NCI-H69 (cell line): ENCODE results near the gene LSM2.

ENCODE experiments used
- DNase-seq: peaks from one replicate; lab custom pipeline; 2025; lab: John Stamatoyannopoulos, UW

LSM2 gene

DNA sequence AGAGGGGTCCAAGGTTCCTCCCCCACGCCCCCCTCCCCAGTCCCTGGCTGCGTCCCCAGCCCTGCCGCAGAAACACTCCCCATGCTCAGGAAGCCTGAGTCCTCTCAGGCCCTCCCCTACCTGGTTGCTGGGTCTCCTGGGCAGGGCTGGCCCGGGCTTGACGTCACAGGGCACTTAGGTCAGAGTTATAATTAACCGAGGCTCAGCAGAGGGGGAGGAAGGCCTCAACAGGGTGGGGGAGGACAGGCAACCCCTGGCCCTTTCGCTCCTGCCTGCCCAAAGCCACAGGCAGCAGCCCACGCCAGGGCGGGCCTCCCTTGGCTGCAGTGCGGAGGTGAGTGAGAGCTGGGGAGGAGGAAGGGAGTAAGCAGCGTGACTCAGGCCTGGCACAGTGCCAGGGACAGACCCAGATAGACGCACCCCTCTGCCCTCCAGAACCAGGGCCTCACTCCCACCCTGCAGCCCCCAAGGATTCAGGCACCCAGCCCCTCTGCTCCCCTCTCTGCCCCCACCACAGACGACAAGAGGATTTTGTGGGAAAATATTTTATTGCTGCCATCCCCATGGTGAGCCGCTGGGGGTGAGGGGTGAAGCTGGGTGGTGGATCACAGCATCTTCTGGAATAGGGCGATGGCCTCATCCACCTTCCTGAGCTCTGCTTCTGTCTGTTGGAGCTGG is 29.6 kb downstream of the LSM2 start, which contains the start of gene VWA7:
TSS of gene VWA7 (minus strand) at position 340 of the 678 bp plus-strand sequence. CDS start 549 bp downstream, outside the sequence.
- peak; percentile 85 for DNase-seq

DNA sequence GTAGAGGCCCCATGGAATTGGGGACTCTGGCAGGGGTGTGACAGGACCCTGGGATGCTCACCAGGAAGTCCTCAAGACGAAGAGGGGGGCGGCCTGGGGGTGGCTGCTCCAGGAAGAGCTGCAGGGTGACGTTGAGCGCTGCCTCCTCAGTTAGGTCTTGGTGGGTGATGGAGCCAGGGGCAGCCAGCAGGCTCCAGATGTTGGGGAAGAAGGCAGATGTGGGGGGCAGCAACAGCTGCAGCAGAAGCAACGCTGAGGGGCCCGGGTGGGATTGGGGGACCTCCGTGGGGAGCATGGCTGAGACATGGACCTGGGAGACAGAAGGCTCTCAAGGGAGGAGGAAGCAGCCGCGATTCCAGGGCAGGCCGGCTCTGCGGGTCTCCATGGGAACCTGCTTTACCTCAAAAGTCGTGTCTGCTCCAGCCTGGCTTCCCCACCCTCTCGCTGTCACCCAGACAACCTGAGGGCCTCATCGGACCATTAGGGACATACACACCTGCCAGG is 30.2 kb downstream of the LSM2 start:
- peak; percentile 80 for DNase-seq

DNA sequence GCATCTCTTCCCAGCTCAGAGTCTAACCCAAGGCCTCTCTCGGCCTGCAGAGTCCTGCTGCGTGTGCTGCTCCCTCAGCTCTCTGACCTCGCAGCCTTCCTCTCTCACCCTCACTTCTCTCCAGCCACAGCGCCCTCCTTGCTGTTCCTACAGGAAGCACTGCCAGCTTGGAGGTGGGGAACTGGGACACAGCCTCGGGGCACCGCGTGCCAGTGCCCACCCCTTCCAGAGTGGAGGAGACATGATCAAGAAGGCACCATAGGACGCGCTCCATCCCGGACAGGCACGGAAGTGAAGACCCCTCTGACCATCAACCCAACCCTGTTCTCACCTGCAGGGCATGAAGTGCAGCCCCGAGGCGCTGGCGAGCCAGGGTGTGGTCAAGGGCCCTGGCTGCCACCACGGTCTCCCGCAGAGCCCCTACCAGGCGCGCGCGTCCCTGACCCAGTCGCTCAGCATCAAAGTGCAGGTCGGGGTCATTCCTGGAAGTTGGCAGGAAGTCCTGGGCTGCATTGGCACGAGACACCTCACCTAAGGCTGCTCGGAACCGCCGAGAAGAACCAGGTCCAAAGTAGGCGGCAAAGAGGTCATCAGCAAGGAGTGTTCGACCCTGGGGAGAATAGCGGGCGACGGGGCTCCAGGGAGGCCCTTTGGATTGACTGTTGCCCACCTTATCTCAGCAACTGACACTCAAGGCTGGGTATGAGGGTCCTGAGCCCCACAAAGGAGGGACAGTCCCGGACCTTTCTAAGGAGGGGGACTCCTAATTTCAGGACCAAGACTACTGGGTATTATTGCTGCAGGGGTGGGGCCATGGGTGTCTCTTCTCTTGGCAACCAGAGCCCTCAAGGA is 30.9 kb downstream of the LSM2 start:
- no peak for DNase-seq

DNA sequence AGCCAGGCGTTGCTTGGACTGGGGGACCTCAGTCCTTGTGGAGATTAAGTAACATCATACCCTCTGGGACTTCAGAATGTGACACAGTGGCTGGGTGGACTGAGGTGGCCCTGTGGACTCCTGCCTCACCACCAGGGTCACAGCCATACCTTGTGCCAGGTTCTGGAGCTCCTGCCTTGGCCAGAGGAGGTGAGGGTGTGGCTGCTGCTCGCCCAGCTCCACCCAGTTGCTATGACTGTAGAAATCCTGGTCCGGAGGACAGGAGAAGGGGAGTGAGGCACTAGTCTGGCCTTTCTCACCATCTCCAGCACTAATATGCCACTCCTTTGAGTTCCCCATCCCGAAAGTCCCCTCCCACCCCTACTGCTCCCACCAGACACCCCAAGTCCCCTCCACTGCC is 31.6 kb downstream of the LSM2 start:
- no peak for DNase-seq

DNA sequence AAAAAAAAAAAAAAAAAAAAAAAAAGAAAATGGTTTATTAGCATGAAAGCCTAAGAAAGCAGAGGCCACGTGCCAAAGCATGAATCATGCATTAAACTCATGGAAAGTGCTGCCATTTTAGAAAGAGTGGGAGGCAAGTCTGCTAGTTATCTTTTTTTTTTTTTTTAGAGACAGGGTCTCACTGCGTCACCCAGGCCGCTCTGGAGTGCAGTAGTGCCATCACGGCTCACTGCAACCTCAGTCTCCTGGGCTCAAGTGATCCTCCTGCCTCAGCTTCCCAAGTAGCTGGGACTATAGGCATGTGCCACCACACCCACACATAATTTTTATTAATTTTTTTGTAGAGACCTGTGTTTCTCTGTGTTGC is 34.8 kb downstream of the LSM2 start:
- no peak for DNase-seq

DNA sequence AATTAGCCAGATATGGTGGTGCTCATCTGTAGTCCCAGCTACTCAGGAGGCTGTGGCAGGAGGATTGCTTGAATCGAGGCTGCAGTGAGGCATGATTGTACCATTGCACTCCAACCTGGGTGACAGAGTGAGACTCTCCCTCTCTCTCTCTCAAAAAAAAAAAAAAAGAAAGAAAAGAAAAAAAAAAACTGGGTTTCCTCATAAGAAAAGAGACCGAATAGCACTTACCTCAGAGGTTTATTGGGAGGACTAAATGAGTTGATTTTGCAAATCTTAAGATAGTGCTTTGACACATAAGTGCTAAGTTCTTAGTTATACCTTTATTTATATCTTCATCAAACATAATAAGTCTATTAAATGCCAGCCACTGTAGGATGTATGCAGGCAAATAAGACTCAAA is 35.9 kb downstream of the LSM2 start:
- no peak for DNase-seq

DNA sequence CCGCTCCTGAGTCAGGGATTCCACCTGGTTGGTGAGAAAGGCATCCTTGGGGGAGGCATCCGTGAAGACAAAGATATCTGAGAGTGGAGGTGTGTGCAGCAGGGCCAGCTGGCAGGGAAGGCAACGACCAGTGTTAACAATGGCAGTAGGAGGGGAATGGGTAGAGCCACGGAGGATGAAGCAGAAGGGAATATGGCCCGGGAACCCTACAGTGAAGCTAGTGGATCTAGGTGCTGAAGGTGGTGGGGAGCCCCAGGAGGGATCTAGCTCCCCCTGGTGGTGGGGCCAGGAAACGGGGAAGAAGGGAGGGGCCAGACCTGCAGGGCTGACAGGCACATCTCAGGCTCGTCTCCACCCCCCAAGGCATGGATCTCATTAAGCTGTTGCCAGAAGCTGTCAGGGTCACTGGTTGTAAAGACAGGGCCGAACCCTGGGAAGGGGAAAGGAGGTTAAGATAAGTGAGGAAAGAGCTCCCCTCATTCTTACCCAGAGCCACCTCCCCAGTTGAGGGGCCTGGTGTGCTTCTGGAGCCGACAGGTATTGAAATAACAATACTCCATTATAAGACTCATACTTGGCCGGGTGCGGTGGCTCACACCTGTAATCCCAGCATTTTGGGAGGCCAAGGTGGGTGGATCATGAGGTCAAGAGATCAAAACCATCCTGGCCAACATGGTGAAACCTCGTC is 36.9 kb downstream of the LSM2 start:
- DNase-seq: peak; percentile 82

DNA sequence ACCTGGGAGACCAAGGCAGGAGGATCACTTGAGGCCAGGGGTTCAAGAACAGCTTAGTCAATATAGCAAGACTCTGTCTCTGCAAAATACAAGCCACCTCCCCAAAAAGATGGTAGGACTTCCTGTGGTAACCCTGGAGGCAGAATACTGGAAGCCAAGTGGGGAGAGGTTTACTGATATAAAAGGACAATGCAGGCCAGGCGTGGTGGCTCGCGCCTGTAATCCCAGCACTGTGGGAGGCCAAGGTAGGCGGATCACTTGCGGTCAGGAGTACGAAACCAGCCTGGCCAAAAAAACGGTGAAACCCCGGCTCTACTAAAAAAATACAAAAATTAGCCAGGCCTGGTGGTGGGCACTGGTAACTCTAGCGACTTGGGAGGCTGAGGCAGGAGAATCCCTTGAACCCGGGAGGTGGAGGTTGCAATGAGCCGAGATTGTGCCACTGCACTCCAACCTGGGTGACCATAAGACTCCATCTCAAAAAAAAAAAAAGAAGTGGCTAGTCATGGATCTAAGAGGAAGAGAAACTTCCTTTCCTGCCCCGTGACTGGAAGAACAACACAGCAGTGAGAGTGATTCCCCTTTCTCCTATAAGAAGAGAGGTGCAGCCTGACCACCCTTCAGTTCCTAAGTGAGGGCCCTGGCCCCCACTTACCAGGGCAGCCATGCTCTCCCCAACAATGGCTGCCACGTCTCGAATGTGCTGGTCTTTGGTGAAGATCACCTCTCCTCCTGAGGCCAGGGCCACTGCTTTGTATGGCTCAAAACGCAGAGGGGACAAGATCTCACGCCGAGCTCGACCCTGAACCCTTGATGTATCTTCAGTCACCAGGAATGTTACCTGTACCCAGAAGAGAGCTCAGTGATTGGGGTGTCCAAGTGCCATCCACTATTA is 38.2 kb downstream of the LSM2 start:
- no peak for DNase-seq

DNA sequence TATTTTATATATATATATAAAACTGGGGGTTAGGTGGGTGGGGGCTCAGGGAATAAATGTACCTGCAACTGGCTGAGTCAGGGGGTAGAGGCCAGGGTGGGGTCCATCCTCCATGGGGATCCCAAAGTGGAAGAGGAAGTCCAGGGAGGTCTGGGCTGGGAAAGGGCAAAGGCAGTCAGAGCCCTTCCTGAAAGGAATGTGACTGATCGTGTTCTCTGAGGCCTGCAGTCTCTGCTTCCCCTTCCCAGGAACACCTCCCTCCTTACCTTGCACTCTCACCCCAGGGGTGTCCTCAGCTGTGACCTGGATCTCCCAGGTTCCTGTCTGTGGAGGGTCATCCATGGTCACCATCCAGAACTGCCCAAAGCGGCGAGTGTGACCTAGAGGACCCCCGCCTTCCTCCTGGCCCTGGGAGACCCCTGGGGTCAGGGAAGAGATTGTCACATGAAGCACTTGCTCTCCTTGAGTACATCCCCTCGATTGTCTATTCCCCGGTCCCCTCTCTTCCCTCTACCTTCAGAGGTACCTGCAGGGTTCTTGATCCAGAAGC is 39.6 kb downstream of the LSM2 start:
- DNase-seq: no peak

DNA sequence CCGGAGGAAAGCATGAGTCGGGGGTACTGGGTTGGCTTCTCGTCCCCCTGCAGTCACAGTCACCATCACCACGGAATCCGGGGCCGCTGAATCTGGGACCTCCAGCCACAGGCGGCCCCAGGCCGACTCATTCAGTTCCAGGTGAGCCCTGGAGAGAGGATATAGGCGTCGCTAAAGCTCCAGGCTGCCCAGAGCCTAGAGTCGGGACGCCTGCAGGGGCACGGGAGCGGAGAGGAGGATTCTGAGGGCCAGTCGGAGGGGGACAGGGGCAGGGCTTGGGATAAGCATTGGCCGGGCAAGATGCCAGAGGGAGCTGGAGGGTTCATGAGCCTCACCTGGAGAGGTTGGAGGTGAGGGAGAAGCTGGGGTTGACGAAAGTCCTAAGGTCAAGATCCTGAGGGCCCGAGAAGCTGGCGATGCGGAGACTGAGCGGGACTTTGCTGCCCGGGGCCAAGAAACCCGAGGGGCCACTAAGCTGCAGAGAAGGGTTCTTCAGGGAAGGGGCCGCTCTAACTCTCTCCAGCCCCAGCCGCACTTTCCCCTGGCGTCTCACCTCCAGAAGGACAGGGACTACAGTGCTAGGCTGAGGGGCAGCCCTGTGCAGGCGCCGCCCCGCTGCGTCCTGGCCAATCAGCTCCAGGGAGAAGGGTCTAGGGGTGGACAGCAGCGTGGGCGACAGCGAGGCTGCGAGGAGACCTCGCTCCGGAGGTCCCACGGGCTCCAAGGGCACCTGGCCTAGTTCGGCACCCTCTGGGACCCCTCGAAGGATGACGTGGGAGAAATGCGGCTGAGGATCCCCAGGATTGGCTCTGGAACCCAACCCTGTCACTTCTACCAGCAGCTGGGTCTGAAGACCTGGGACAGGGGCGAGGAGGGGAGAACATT is 40.6 kb downstream of the LSM2 start:
- DNase-seq: no peak

DNA sequence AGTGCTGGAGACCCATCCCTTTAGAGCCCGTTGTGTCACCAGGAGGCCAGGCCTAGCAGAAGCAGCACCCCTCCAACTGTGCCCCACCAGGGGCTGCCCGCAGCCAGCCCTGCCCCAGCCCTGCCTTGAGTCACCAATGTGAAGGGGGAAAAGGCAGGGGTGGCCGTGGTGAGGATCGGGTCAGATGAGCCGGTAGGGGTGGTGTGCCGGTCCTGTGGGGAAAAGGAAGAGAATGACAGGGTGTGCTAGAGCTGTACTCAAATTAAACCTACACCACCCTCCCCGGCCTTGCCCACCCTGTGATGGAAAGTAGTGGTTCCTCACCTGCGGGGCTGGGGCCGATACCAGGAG is 41.2 kb downstream of the LSM2 start:
- DNase-seq: no peak

DNA sequence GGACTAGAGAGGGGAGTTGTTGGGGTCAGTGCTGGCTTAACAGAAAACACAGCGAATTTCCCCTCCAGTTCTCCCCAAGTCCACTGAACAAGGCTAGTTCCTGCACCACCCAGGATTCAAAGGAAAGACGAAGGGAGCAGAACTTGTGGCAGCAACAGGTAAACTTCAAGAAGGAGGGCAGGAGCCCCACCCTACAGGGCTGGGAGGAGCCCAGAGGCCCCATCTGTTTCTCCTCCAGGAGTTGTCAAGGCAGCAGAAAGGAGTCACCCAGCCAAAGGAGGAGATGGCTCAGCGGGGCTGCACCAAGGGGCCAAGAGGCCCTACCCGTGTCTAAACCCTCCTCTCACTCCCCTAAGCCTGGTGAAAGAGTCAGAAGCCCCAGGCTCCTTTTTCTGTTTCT is 42.6 kb downstream of the LSM2 start:
- peak; percentile 26 for DNase-seq

DNA sequence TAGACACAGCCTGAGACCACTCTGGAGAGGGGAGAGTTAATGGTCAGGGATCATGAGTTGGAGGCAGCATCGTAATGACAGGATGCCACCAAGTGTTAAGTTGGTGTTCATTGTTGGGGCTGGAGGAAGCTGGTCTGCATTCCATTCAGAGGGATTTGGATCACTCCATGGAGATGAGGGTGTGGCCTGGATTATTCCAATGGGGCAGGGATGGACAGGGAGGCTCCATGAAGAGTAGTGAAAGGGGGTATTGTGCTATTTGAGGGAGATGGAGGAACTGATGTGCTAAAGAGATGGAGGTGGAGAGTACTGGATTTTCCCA is 43.2 kb downstream of the LSM2 start:
- peak; percentile 67 for DNase-seq

DNA sequence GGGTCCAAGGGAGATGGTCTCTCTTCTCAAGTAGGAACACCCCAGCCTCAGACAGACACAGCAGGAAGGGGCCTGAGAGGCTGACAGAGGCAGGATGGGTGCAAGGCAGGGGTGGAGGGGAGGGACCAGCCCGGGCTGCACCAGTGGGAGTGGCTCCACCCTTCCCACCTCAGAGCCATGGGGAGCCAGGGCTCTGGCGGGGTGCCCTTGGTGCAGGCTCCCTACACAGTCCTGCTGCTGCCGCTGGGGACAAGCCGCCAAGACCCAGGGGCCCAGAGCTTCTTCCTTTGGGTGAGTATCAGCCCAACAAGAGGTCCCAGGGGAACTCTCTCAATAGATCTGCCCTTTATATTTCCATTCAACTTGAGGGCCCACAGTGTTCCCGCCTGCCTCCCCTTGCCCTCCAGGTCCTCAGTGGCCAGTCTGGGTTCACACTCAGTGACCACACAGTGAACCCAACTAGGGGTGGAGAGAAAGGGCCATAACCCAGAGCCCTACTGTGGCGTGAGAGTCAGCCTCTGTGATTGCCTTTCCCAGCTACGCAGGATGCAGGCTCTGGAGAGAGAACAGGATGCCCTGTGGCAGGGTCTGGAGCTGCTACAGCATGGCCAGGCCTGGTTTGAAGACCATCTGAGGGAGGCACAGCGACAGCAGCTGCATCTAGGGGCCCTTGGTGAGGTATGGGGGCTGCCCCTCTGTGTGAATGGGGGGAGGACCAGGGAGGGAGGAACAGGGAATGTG is 43.7 kb downstream of the LSM2 start:
- DNase-seq: no peak

DNA sequence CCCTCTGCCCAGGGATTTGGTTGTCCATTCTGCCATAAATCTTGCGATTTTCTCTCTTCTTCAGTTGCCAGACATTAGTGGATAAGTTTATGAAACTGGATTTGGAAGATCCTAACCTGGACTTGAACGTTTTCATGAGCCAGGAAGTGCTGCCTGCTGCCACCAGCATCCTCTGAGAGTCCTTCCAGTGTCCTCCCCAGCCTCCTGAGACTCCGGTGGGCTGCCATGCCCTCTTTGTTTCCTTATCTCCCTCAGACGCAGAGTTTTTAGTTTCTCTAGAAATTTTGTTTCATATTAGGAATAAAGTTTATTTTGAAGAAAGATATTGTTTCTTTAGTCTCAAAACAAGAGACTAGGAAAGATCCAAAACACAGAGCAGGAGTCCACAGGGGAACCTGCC is 44.4 kb downstream of the LSM2 start, which contains the start of gene SAPCD1:
TSS of gene SAPCD1 (plus strand) at position 301 of the 400 bp plus-strand sequence. CDS start 399 bp downstream, outside the sequence.
- DNase-seq: no peak

DNA sequence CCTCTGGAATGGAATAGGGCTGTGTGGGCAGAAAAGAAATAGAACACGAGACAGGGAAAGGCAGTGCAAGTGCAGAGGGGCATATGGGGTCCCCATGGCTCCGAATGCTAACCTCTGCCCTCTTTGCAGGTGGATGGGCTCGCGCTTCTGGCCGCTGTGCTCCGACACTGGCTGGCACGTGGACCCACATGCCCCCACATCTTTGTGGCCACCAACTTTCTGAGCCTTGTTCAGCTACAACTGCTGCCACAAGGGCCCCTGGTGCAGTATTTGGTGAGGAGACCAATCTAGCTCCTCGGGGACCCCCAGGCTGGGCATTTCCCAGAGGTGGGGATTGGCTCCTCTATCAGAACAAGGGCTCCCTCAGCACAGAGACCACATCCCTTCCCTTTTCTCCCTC is 45.4 kb downstream of the LSM2 start:
- DNase-seq: no peak

DNA sequence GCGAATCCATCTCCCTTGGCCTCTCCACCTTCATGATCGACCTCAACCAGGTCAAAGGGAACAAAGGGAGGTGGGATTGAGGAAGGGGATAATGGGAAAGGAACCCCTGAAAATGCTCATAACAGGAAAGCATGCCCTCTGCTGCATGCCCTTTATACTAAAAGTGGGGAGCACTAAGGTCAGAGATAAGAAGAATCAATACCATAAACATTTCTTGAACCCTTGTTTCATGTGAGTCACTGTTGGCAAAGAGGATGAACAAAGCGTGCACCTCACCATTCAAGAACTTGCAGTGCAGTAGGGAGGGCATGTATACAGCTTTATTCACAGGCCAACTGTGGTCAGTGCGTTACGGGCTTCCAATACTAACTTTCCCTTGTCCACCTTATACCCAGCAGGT is 46.0 kb downstream of the LSM2 start:
- no peak for DNase-seq

DNA sequence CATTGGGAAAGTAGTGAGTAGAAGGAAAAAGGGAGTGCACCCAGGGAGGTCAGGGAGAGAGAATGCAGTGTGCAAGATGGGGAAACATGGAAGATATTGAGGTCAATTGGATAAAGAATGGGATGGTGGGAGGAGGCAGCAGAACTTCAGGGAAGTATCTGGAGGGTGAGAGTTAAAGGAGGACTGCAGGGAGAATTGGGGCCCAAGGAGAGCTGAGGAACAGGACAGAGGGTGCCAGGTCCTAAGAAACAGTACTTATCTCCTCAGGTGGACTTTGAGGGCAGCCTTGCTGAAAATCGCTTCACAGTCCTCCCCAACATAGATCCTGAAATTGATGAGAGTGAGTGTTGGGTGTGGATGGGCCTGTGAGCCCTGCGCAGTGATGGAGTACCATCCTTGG is 48.5 kb downstream of the LSM2 start:
- no peak for DNase-seq

DNA sequence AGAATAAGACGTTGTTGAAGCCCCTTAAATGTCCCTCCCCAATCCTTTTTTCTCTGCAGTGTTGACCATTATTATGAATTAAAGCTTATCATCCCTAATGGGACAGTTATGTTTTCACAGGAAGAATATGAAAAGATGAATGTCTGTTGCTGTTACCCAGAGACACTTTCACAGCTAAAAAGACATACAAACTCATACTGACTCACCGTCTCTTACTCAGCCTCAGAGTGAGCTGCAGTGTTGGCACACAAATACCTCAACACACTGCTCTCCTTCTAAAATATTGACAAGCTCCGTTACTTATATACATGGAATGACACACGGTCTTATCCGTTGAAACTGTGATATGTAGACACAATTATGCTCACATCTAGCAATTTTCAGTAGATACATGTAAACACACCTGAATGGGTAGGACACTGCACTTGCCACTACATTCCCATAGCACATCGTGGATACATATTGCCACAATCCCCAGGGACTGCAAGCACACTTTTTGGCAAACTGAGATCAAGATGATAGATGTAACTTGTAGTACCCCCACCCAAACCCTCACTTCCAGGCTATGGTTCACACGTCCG is 53.9 kb downstream of the LSM2 start:
- no peak for DNase-seq
